Gastroesophageal sphincter (tissue), 4 donors: ENCODE results near the gene DDAH2. TPM values are rescaled to one million over a fixed set of nuclear protein-coding genes. Genes with fewer than 3 reads are reported as not detected.
"Not testable (repeated sequence)": the region's sequence is repeated elsewhere in the genome, so short reads cannot be mapped to it uniquely, and the experiment has no call there.

Experiments
- ATAC-seq: fragments of 150-250 bp; one replicate; pipeline ENCODE4 v1.9.1; 2016; ENCODE audit warnings: mild to moderate bottlenecking, moderate library complexity
- H3K27ac ChIP-seq, 4 donors: fragments of 200-600 bp; sonication (generic) in 3 of 4; 1 replicate in 3 of 4; 2 replicates in 1 of 4; pipeline ENCODE4 v1.5.1; 2016 to 2019
- H3K27me3 ChIP-seq: fragments of 200-600 bp; sonication (generic); one replicate; pipeline ENCODE4 v1.5.1; 2019
- H3K36me3 ChIP-seq, 2 donors: fragments of 200-600 bp; sonication (generic); one replicate each; pipeline ENCODE4 v1.5.1; 2019; ENCODE audit warnings: control low read depth in 1 of 2
- H3K4me1 ChIP-seq, 3 donors: fragments of 200-600 bp; sonication (generic); 1 replicate in 2 of 3; 2 replicates in 1 of 3; pipeline ENCODE4 v1.5.1; 2016 to 2019; ENCODE audit warnings: control low read depth in 2 of 3
- H3K4me3 ChIP-seq, 2 donors: fragments of 200-600 bp; sonication (generic); one replicate each; pipeline ENCODE4 v1.5.1; 2019; ENCODE audit warnings: mild to moderate bottlenecking in 1 of 2, moderate library complexity in 1 of 2
- H3K9me3 ChIP-seq, 3 donors: fragments of 200-600 bp; sonication (generic); one replicate each; pipeline ENCODE4 v1.5.1; 2017 to 2019; ENCODE audit warnings: control low read depth in 2 of 3
- EP300 ChIP-seq: sonication (generic); formaldehyde crosslinking; IDR thresholded peaks from one replicate; pipeline ENCODE4 v1.6.1; 2017; ENCODE audit warnings: antibody characterized with exemption, mild to moderate bottlenecking
- POLR2A ChIP-seq, 2 donors: fragments of 450-650 bp; IDR thresholded peaks; one replicate each; pipeline ENCODE4 v1.6.1; 2017; ENCODE audit warnings: antibody characterized with exemption in 2 of 2, mild to moderate bottlenecking in 2 of 2, moderate library complexity in 1 of 2
- POLR2AphosphoS5 ChIP-seq: sonication (generic); formaldehyde crosslinking; IDR thresholded peaks from one replicate; pipeline ENCODE4 v1.6.1; 2017; ENCODE audit warnings: antibody characterized with exemption
- WGBS, 2 donors: methylation state at CpG; one replicate each; pipeline ENCODE4 v1.1.5; 2018; ENCODE audit warnings: low coverage in 1 of 2; 5-methylcytosine and 5-hydroxymethylcytosine counted together
- total RNA-seq, 4 donors: library from RNA; depleted of rRNA; stranded (reverse); fragments of >200 nt; gene quantifications; one replicate each; pipeline ENCODE4 v1.1.0, GENCODE V29; 2016
- TF ChIP-seq, protein P1 (sequence below), 4 experiments: fragments of 200-600 bp in 2 of 4; fragments of 450-650 bp in 2 of 4; sonication (generic) in 1 of 4; IDR thresholded peaks; one replicate each; pipeline ENCODE4 v1.5.1; 2017 to 2019; ENCODE audit warnings: antibody characterized with exemption in 4 of 4, mild to moderate bottlenecking in 2 of 4, moderate library complexity in 2 of 4

The DDAH2 gene
- total RNA-seq, 4 donors from 2014 or later = 75.6 to 127 (median 99.0) TPM

DNA sequence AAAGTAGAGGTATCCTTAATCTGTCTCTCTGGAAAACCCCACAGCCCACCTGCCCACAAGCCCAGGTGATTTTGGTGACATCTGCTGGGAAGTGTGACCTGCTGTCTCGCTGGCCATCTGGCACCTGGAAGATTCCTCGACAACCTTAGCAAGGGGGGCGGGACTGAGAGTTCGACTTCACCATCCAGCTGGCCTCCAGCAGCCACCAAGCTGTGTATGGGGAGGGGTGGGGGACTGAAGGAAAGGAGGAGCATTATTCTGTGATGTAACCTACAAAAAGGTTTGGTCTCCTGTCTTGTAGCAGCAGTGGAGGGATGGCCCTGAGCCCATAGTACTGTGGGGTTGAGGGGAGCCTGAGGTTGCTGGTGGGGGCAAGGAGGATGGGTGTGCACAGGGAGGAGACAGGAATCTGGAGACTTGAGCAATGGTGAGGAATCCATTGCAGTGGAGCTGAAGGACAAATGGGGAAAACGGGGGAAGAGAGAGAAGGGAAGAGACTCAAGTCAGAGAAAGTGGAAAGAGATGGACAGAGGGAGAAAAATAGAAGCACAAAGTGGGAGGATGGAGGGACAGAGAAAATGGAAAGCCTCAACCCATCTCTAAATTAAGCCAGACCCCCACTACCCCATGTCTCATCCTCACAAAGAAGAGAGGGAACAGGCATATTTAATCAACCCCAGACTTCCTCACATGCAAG lies 18.4 kb downstream of the DDAH2 start:
- H3K27me3 ChIP-seq = peaks cover 8% of the 10 kb centered on the region
- 55 to 58% methylated on average over 1 of the region's 5 CpGs for WGBS, 2 donors
- TF ChIP-seq EP300 (no peak), POLR2AphosphoS5 (no peak), POLR2A (IDR thresholded peaks at IDR 0.05) (no peak)
- TF ChIP-seq, protein P1, sequence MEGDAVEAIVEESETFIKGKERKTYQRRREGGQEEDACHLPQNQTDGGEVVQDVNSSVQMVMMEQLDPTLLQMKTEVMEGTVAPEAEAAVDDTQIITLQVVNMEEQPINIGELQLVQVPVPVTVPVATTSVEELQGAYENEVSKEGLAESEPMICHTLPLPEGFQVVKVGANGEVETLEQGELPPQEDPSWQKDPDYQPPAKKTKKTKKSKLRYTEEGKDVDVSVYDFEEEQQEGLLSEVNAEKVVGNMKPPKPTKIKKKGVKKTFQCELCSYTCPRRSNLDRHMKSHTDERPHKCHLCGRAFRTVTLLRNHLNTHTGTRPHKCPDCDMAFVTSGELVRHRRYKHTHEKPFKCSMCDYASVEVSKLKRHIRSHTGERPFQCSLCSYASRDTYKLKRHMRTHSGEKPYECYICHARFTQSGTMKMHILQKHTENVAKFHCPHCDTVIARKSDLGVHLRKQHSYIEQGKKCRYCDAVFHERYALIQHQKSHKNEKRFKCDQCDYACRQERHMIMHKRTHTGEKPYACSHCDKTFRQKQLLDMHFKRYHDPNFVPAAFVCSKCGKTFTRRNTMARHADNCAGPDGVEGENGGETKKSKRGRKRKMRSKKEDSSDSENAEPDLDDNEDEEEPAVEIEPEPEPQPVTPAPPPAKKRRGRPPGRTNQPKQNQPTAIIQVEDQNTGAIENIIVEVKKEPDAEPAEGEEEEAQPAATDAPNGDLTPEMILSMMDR (IDR thresholded peaks at IDR 0.05) = no peak
- no peak overlapping the region for H3K27ac ChIP-seq
- H3K36me3 ChIP-seq = no peaks in the 10 kb centered on the region
- no peaks in the 10 kb centered on the region for H3K9me3 ChIP-seq
- ATAC-seq = no peak
- no peaks in the 10 kb centered on the region for H3K4me1 ChIP-seq
- H3K4me3 ChIP-seq = no peak overlapping the region

DNA sequence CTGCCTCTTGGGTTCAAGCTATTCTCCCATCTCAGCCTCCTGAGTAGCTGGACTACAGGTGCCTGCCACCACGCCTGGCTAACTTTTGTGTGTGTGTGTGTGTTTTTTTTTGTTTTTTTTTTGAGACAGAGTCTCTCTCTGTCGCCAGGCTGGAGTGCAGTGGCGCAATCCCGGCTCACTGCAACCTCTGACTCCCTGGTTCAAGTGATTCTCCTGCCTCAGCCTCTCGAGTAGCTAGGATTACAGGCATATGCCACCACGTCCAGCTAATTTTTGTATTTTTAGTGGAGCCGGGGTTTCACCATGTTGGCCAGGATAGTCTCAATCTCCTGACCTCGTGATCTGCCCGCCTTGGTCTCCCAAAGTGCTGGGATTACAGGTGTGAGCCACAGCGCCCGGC lies 19.9 kb downstream of the DDAH2 start:
- H3K9me3 ChIP-seq, H3K4me3 ChIP-seq, H3K27me3 ChIP-seq, H3K36me3 ChIP-seq, H3K27ac ChIP-seq, H3K4me1 ChIP-seq, ATAC-seq: not testable (repeated sequence)
- 81% methylated on average over 5 of the region's 11 CpGs; no CpG with 5 or more reads in 1 of the 2 donors for WGBS, 2 donors

DNA sequence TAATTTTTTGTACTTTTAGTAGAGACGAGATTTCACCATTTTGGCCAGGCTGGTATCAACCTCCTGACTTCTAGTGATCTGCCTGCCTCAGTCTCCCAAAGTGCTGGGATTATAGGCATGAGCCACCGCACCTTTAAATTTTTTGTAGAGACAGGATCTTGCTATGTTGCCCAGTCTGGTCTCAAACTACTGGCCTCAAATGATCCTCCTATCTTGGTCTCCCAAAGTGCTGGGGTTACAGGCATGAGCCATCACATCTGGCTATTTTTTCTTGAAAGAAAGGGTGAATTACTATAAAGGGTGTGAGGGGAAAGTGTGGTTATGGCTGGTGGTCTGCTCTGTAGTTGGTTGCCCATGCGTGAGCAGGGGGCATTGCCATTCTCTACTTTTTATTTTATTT lies 20.9 kb downstream of the DDAH2 start:
- Histone ChIP-seq H3K4me3 (no peak overlapping the region), H3K4me1 (peaks cover 0 to 7% (median 4%) of the 10 kb centered on the region in 3 donors), H3K9me3 (no peaks in the 10 kb centered on the region), H3K27me3 (peaks cover 8% of the 10 kb centered on the region), H3K36me3 (no peaks in the 10 kb centered on the region), H3K27ac (no peak overlapping the region)
- 83 to 96% methylated on average over 2 to 3 of the region's 3 CpGs for WGBS, 2 donors
- TF ChIP-seq POLR2A (IDR thresholded peaks at IDR 0.05) (no peak), EP300 (no peak), POLR2AphosphoS5 (no peak)
- TF ChIP-seq, protein P1 (IDR thresholded peaks at IDR 0.05) = no peak
- ATAC-seq = no peak

DNA sequence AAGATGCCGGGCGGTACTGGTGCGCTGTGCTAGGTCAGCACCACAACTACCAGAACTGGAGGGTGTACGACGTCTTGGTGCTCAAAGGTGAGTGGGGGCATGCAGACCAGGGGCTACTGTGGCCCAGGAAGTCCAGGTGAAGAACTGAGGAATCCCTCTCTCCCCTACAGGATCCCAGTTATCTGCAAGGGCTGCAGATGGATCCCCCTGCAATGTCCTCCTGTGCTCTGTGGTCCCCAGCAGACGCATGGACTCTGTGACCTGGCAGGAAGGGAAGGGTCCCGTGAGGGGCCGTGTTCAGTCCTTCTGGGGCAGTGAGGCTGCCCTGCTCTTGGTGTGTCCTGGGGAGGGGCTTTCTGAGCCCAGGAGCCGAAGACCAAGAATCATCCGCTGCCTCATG lies 21.4 kb downstream of the DDAH2 start:
- Histone ChIP-seq H3K27ac (no peak overlapping the region), H3K4me3 (no peak overlapping the region), H3K27me3 (peaks cover 8% of the 10 kb centered on the region), H3K36me3 (no peaks in the 10 kb centered on the region), H3K4me1 (peaks cover 0 to 7% (median 4%) of the 10 kb centered on the region in 3 donors), H3K9me3 (no peaks in the 10 kb centered on the region)
- no peak for TF ChIP-seq EP300
- TF ChIP-seq POLR2AphosphoS5 = no peak
- TF ChIP-seq, protein P1 (IDR thresholded peaks at IDR 0.05) = no peak
- TF ChIP-seq POLR2A (IDR thresholded peaks at IDR 0.05) = no peak
- WGBS, 2 donors = 100% methylated on average over 1 to 2 of the region's 10 CpGs
- ATAC-seq = no peak

DNA sequence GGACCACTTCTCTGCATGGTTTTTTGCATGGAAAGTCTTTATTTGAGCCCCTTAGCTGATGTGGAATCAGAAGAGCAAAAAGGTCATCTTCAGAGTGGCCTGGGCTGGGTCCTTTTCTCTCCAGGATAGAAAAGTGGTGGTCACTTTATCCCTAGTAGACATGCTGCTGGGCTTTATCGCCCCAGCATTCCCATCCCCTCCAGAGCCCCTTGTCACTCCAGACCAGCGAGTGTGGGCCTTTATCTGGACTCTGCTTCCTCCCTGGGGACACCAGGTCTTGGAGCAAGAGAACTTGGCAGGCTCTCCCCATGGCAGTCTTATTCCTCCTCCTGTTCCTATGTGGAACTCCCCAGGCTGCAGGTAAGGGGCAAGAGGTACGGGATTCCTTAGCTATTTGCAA lies 22.5 kb downstream of the DDAH2 start, which contains the start of gene LY6G6F:
Gene LY6G6F, plus strand, starts transcription at position 268 of the 400 bp plus-strand sequence. Its CDS starts 41 bp downstream, at position 309.
- no peaks in the 10 kb centered on the region for H3K9me3 ChIP-seq
- TF ChIP-seq EP300 (no peak), POLR2AphosphoS5 (no peak), POLR2A (IDR thresholded peaks at IDR 0.05) (no peak)
- TF ChIP-seq, protein P1 (IDR thresholded peaks at IDR 0.05) = no peak
- H3K27me3 ChIP-seq = peaks cover 8% of the 10 kb centered on the region
- WGBS, 2 donors = 60 to 80% methylated on average over 1 to 3 of the region's 3 CpGs
- H3K4me3 ChIP-seq = no peak within 1 kb of the TSS
- ATAC-seq = no peak
- H3K27ac ChIP-seq = no peak within 1 kb of the TSS
- H3K4me1 ChIP-seq = peaks cover 4 to 16% (median 9%) of the 10 kb centered on the region in 3 donors
- no peaks in the 10 kb centered on the region for H3K36me3 ChIP-seq
